GM19043 (cell line): ENCODE results near the gene PEPD.

ENCODE experiments used
- ATAC-seq: cut with Tn5 transposase; IDR thresholded peaks from one replicate; pipeline ENCODE4 v1.9.1; 2021; ENCODE audit warnings: low read depth; ENCODE audit not compliant: unreplicated experiment

Gene PEPD

DNA sequence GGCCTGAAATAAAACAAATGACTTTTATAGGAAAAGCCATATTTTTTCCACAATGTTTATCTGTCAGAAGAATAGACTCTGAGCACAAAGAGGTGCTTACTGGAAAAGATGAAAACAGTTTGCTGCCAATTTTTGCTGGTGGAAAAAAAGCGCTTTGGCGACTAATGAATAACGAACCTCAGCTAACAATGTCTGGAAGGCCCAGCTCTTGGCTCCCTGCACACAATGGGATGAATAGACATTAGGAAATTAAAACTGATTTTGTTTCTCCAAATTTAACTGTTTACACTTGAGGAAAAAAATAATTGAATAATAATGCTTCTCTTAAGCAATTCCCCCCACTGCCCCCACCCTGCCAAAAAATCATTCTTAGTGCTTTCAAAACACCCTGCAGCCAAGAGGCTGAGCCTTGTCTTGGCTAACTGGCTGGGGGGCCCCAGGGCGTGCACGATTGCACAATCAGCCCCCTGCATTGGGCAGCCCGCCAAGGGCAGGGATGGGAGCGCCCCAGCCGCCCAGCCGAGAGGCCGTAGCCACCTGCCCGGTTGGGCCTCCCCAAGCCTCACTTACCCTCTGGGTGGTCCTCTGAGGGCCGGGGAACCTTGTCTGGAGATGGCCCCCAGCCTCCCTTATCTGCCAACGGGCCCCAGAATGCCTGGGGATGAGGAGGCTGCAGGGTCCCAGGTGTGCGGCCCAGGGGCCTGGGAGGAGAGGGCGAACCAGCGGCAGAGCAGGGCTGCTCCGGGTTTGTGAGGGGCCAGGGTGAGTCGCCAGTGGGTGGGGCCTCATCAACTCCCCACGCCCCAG is 131.3 kb downstream of the PEPD start:
- no peak for ATAC-seq

DNA sequence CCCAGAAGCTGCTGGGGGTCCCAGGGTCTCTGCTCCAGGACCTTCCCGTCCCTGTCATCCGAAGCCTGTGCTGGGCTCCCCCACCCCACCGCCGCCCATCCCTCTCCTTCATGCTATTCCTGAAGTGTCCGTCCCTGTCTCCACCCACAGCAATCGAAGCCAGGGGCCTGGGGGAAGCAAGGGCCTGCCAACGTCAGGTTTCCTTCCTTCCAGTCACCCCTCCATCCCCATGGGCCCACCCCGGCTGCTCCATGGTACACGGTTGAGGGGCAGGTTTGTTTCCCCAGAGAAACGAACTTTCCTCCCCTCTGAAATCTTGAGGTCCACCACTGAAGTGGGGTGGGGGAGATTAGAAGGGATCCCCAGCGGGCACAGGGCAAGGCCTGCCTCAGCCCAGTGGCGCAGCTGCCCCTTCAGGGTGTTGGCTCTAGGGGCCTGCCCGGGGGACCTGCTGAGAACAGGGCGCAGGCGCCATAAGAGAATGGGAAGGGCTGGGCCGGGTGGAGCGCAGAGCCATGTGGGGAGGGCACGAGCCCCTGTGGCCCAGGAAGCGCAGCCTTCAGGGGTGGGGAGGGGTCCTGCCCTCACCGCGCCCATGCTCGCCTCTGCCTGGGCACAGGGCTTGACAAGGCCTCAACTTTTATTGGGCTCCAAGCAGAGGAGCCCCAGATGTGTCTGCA is 132.0 kb downstream of the PEPD start:
- ATAC-seq: no peak

- no peak for ATAC-seq
These were observed 132.7 kb downstream of the PEPD start for GRCh38 chr19:33388725-33389420.

- no peak for ATAC-seq
These were observed 133.3 kb downstream of the PEPD start for GRCh38 chr19:33388231-33388724.

- no peak for ATAC-seq
These were observed 134.0 kb downstream of the PEPD start for GRCh38 chr19:33387351-33388230.

DNA sequence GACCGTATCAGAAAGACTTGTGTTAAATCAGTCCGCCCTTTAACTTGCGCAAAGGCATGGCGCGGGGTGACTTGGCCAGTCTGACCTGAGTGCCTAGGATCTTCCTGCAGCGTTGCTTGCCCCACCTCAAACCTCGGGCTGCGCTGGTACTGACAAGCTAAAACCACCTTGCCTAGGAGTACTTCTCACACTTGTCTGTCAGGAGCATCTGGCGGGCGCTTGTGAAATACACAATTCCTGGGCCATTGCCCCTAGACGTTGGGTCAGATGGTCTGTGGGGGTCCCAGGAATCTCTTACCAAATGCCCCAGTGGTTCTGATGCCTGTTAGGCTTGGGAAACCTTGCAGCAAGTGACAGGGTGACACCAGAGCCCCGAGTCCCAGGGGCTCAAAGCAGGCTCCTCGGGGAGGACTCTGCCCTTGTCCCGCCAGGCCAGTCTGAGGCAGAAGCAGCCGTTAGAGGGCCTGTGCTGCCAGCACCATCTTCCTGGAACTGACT is 135.2 kb downstream of the PEPD start:
- ATAC-seq: no peak

DNA sequence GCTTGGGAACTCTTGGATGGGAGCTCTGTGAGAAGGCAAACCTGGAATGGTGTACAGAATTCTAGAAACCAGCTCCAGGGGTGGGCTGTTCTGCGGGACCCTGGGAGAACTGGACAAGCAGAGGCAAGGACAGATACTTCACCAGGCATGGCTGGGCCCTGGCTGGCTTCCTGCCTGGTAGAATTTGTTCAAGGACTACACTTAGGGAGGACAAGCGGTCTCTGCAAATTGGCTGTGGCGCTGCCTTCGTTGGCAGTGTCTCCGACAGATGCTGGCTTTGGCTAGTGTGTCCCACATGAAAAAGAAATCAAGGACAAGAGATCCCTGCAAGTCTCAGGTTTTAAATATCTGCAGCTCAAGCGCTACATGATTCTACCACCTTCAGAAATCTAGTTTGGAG is 135.6 kb downstream of the PEPD start:
- ATAC-seq: no peak

DNA sequence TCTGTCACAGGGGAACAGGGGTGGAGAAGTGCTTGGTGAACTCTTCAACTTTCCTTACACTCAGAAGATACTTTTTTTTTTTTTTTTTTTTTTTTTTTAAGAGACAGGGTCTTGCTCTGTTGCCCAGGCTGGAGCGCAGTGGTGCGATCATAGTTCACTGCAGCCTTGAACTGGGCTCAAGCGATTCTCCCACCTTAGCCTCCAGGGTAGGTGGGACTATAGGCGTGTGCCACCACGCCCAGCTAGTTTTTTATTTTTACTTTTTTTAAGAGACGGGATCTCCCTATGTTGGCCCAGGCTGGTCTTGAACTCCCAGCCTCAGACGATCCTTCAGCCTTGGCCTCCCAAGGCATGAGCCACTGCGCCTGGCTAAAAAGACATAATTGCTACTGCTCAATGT is 136.6 kb downstream of the PEPD start:
- ATAC-seq: no peak

DNA sequence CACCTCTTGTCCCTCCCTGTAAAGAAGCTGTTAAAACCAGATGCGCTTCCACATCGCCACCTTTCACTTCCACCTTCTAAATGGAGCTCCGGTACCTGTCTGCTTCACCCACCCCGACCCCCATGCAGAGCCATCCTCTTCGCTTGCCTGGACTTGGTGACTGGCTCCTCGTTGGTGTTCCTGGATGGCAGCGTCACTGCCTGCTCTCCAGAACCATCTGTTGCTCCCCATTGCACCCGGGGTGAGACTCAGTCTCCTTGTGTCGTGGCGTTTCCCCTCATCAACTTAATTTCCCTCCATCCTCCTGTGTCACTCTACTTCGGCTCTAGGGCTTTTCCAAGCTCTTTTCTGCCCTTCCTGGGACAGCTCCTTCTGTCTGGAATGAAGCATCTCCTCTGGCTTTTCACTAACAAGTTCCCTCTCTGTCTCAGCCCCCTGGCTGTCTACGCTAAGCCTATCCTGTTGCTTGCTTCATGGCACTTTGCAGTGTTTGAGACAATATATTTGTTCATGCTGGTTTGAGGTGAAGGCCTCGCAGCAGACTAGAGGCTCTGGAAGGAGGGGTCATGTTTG is 137.8 kb downstream of the PEPD start:
- no peak for ATAC-seq

- ATAC-seq: no peak
These were observed 138.6 kb downstream of the PEPD start for GRCh38 chr19:33382982-33383381.

DNA sequence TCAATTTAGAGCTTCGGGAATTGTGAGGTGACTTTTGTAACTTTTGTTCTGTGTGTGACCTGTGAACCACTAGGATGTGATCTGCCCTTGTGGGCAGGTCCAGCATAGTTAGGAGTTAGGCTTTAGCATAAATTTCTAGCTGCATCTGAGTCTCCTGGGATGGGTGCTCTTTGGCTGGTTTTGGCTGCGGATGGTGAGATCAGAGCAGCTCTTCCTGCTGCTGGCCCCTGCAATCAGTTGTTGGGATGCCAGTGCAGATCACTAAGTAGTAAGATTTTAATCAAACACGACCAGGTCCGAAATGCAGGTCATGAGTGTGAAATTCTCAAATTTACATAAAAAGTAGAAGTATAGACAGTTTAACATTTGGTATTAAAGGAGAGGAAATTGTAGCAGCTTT is 139.6 kb downstream of the PEPD start:
- no peak for ATAC-seq

DNA sequence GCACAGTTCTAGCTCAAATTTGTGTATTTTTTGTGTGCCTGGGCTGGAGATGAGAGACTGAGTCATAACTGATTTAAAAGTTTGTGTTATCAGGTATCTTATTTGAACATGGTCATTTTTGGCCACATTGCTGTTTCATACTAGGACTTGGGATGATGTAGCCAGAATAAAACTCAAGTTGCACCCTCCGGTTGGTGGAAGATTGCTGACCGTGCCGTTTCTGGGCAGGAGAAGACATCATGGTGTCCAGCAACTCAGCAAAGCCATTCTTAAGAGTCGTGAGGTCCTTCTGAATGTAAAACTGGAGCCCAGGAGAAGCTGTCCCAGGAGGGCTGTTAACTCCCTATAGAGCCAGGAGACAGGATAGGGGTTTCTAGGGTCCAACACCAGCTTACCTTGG is 140.5 kb downstream of the PEPD start:
- ATAC-seq: no peak

- ATAC-seq: no peak
These were observed 142.3 kb downstream of the PEPD start for GRCh38 chr19:33379151-33379829.

DNA sequence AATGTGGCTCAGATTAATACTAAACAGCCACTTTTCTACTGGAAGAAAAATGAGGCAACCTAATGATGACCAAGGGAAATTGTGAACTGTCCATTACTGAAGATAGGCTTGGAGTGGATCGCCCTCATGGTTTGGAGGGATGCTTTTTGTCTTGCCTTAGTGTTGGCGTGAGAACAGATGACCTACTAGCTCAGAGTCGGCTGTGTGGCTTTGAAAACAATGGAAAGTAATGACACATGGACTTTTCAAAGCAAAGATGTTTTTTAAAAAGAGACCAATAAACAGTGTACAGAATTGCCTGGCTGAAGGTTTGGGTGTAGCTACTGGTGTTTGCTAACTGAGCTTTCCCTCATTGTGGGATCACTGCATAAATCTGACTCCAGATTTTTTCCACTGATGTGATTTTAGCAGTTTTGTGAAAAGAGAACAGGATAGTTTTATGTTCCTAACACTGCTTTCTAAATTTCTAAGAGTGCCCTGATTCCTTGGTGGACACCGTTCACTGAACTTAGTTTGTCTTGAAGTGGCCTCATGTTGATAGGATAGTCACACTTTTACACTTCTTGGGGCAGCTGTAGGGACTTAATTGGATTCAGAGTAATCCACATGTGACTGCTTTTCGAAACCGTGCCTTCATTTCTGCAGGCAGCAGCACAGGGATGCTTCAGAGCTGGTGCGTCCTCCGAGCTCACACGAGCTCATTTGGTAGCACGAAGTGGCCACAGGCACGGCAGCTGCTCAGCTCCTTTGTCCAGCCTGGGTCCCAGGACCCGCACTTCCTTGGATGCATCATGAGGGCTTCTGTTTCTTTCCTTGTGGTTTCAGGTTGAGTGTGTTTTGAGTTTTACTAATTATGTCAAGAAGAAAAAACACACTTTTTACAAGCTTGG is 143.8 kb downstream of the PEPD start:
- ATAC-seq: no peak

- ATAC-seq: no peak
These were observed 144.5 kb downstream of the PEPD start for GRCh38 chr19:33376941-33377557.

DNA sequence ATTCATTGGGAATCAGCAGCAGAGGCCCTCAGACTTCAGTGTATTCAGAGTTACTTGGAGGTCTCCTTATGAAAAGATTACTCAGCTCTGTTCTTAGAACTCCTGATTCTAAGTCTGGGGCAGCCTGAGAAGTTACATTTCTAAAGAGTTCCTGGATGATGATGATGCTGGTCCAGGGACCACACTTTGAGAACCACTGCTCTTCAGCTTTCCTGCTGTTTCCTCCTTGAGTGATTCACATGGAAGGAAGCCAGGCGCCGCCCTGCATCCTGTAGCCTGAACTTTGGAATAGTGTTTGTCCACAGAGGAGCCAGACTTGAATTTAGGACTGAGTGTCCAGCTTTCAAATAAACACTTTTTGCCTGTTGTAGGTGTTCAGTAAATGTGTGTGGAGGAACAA is 145.2 kb downstream of the PEPD start:
- ATAC-seq: no peak

DNA sequence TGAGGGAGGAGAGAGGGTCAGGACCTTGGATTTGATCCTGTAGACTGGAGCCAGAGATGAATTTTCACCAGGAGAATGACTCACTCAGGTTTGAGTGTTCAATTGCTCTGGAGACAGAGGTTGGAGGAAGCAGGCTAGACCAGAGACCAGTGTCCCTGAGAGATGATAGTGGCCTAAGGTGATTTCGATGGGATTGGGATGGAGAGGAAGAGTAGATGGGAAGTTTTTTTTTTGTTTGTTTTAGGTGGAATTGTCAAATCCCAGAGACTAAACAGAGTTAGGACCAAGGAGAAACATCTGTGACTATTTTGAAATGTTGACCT is 145.8 kb downstream of the PEPD start:
- ATAC-seq: no peak

GRCh38 chr19:33375156-33375836 is 146.3 kb downstream of the PEPD start:
- ATAC-seq: no peak
